ENCODE data around the gene TSPOAP1. TPM values are rescaled to one million over a fixed set of nuclear protein-coding genes. Genes with fewer than 3 reads are reported as not detected.

Gene TSPOAP1
- polyA plus RNA-seq, 1 experiment, result 5.6 TPM

DNA sequence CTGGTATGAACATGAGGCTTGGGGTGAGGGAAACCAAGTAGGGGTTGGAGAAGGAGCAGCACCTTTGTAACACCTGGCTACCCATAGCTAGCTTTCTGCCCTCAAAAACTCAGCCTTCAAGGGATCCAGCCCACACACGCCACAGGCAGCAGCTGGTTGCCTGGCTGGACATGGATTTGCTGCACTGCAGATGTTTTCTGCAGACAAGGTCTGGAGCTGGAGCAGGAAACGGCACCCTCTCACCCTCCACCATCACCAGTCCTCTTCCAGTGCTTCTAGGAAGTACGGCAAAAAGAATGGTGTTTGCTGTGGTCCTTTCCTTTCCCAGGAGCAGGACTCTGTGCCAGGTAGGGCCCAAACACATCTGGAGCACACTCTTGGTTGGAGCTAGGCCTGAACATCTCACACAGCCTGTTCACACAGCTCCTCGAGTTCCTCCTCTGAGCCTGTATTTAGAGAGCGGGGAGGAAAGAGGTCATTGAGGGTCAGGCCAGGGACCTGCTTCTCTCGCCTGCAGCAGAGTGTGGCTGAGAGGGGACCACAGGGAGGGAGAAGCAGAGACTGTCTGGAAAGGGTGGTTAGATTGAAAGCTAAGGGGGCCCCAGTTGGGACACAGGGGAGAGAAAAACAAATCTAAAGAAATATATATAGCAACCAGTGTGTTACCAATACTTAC, 26.1 kb upstream of the TSPOAP1 start:
- DNase-seq (ENCODE audit: low read depth), result no peak
- ChIA-PET CTCF (interaction anchor here (0.7 to 4.6 kb wide), 3 partner anchors 17 to 93 kb away, joined by 3 to 28 read pairs (median 4); no protein-coding TSS in a partner anchor), POLR2A (no interaction called here)
- H3K27me3 ChIP-seq (ENCODE audit: control insufficient read depth, insufficient read depth, low read length), result 0 out of 2 replicates have a peak, but pooled peaks cover 1% of the 10 kb centered on the region
- no peak overlapping the region for H3K4me3 ChIP-seq (ENCODE audit: low read depth, low read length)
- TF ChIP-seq CTCF (IDR thresholded peaks at IDR 0.05; ENCODE audit: insufficient read depth, low read depth, low read length), result no peak
- H3K36me3 ChIP-seq (ENCODE audit: control insufficient read depth, insufficient read depth, low read length), result no peaks in the 10 kb centered on the region; the same call in 1 of the 2 replicates

DNA sequence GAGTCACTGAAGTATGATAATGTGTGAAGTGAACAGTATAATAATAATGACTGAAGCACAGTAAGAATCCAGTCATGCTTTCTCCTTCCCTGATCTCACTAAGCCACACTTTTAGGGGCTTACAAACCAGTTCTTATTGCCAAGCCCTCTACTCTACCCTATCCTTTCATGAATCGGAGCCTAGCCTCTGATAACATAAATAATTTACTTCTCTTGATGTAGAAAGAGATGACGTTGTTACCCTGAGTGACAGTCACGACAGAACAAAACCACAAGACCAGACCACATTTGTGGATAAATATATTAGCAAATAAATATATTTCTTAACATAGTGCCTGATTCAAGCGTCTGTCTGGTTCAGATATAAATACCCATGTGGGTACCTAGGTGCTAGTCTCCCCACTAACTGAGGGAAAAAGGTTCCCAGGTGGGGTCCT, 24.8 kb upstream of the TSPOAP1 start:
- CTCF ChIA-PET, result interaction anchor here (1.9 to 4.6 kb wide), 3 partner anchors 16 to 49 kb away, joined by 9 to 28 read pairs (median 11); no protein-coding TSS in a partner anchor

DNA sequence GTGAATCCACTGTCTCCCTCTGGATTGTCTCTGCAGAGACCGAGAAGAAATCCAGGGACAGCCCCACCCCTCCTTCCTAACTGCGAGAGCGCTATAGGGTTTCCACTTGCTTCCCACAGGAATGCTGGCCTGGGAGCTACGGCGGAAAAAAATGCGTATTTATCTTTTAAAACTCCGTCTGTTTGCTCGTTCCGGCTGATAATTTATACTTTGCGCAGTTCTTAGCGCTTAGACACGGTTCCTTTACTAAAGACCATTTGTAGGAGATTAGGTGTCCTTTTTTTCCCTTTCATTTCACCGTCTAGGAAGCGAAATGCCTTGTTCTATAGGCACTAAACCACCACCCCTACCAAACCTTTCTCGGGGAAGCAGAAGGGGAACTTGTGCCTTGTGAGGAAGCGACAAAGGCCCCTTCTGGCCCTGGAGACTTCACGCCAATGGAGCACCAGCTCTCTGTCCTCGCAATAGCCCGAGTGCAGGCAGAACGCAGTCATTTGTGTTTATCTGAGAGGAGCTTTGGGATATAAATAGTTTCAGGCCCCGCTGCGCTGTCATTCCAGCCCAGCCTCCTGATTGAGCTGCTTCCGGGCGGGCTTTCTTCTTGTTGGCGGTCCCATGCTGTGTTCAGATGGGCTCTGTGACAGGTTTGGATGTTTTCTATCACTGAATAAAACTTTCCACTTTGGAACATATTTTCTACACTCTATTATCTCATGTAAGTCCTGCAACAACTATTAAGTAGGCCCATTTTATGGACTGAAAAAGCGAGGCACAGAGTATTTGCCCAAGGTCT, 24.2 kb upstream of the TSPOAP1 start:
- TF ChIP-seq CTCF (IDR thresholded peaks at IDR 0.05; ENCODE audit: insufficient read depth, low read depth, low read length), result no peak
- ChIA-PET CTCF (interaction anchor here (1.6 to 4.6 kb wide), 5 partner anchors 15 to 65 kb away, joined by 5 to 28 read pairs (median 9); partner anchors contain the start of gene RNF43), POLR2A (interaction anchor here (0.5 to 2.7 kb wide), 5 partner anchors 9 to 718 kb away, joined by 3 to 26 read pairs (median 3); no protein-coding TSS in a partner anchor)
- peaks cover 8% of the 10 kb centered on the region for H3K36me3 ChIP-seq (ENCODE audit: control insufficient read depth, insufficient read depth, low read length)
- H3K4me3 ChIP-seq (ENCODE audit: low read depth, low read length), result peak overlapping the region; percentile 74
- H3K27me3 ChIP-seq (ENCODE audit: control insufficient read depth, insufficient read depth, low read length), result 0 out of 2 replicates have a peak, but pooled peaks cover 1% of the 10 kb centered on the region
- DNase-seq (ENCODE audit: low read depth), result no peak

More for the DNA sequence above, 24.8 kb upstream of the TSPOAP1 start:
- no peak for TF ChIP-seq CTCF (IDR thresholded peaks at IDR 0.05; ENCODE audit: insufficient read depth, low read depth, low read length)
- no peak for DNase-seq (ENCODE audit: low read depth)
- Histone ChIP-seq H3K4me3 (ENCODE audit: low read depth, low read length) (no peak overlapping the region), H3K27me3 (ENCODE audit: control insufficient read depth, insufficient read depth, low read length) (0 out of 2 replicates have a peak, but pooled peaks cover 1% of the 10 kb centered on the region), H3K36me3 (ENCODE audit: control insufficient read depth, insufficient read depth, low read length) (peaks cover 2% of the 10 kb centered on the region)
- POLR2A ChIA-PET, result no interaction called here

- DNase-seq (ENCODE audit: low read depth), result peak; percentile 39
- CTCF ChIA-PET, result interaction anchor here (0.9 to 4.6 kb wide), 8 partner anchors 15 to 103 kb away, joined by 3 to 28 read pairs (median 7); partner anchors contain the start of gene RNF43
- Histone ChIP-seq H3K36me3 (ENCODE audit: control insufficient read depth, insufficient read depth, low read length) (peaks cover 15% of the 10 kb centered on the region), H3K4me3 (ENCODE audit: low read depth, low read length) (peak within 1 kb of the TSS; percentile 74), H3K27me3 (ENCODE audit: control insufficient read depth, insufficient read depth, low read length) (0 out of 2 replicates have a peak, but pooled peaks cover 1% of the 10 kb centered on the region)
- TF ChIP-seq CTCF (IDR thresholded peaks at IDR 0.05; ENCODE audit: insufficient read depth, low read depth, low read length), result no peak
- POLR2A ChIA-PET, result interaction anchor here (0.5 to 2.7 kb wide), 5 partner anchors 8 to 719 kb away, joined by 3 to 26 read pairs (median 3); no protein-coding TSS in a partner anchor
These were observed 23.4 kb upstream of the TSPOAP1 start, which contains the start of gene SUPT4H1 for GRCh38 chr17:58351831-58352595. Gene SUPT4H1 (minus strand): TSS chr17:58352201. CDS start chr17:58352135, 66 bp downstream.

All from BJ (cell line).